ENCODE results near the gene RNF224.

DNA sequence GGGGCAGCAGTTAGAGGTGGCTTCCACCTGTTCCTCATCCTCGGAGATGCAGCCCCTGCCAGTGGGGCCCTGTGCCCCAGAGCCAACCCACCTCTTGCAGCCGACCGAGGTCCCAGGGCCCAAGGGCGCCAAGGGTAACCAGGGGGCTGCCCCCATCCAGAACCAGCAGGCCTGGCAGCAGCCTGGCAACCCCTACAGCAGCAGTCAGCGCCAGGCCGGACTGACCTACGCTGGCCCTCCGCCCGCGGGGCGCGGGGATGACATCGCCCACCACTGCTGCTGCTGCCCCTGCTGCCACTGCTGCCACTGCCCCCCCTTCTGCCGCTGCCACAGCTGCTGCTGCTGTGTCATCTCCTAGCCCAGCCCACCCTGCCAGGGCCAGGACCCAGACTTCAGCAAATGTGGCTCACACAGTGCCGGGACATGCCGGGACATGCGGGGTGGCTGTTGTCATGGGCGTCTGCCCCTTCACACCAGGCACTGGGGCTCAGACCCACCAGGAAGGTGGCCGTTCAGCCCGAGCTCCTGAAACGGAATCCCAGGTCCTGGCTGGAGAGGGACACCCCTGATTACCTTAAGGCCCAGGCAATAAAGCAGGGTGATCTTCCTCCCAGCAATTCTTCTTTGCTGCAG lies 1.5 kb upstream of the RNF224 start:
- TF ChIP-seq, protein P1, sequence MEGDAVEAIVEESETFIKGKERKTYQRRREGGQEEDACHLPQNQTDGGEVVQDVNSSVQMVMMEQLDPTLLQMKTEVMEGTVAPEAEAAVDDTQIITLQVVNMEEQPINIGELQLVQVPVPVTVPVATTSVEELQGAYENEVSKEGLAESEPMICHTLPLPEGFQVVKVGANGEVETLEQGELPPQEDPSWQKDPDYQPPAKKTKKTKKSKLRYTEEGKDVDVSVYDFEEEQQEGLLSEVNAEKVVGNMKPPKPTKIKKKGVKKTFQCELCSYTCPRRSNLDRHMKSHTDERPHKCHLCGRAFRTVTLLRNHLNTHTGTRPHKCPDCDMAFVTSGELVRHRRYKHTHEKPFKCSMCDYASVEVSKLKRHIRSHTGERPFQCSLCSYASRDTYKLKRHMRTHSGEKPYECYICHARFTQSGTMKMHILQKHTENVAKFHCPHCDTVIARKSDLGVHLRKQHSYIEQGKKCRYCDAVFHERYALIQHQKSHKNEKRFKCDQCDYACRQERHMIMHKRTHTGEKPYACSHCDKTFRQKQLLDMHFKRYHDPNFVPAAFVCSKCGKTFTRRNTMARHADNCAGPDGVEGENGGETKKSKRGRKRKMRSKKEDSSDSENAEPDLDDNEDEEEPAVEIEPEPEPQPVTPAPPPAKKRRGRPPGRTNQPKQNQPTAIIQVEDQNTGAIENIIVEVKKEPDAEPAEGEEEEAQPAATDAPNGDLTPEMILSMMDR (IDR thresholded peaks at IDR 0.05) = no peak
- TF ChIP-seq POLR2A (IDR thresholded peaks at IDR 0.05) = no peak
